Thoracic aorta (tissue), 2 donors: Measurements from ENCODE around the gene IFI16. TPM values are rescaled to one million over a fixed set of nuclear protein-coding genes. Genes with fewer than 3 reads are reported as not detected.

Experiments used
- ATAC-seq: fragments of 150-250 bp; one replicate; pipeline ENCODE4 v1.8.0; 2017; ENCODE audit warnings: low read depth; ENCODE audit not compliant: insufficient number of reproducible peaks, low FRiP score
- DNase-seq: peaks from one replicate; pipeline ENCODE4 v3.0.0-alpha.2; 2020; ENCODE audit warnings: low spot score
- H3K27ac ChIP-seq, 2 donors: fragments of 200-600 bp; sonication (generic); 1 replicate in 1 of 2; 2 replicates in 1 of 2; pipeline ENCODE4 v1.5.1; 2016; ENCODE audit warnings: mild to moderate bottlenecking in 2 of 2, moderate library complexity in 2 of 2
- H3K27me3 ChIP-seq: fragments of 200-600 bp; sonication (generic); replicated peaks from 2 replicates; pipeline ENCODE4 v1.6.0; 2016; ENCODE audit warnings: mild to moderate bottlenecking; ENCODE audit not compliant: insufficient read depth
- H3K36me3 ChIP-seq: fragments of 200-600 bp; sonication (generic); one replicate; pipeline ENCODE4 v1.5.1; 2016
- H3K4me1 ChIP-seq, 2 donors: fragments of 200-600 bp; sonication (generic); 1 replicate in 1 of 2; 2 replicates in 1 of 2; pipeline versions ENCODE4 v1.5.1 to v1.6.0; 2016; ENCODE audit warnings: low read depth in 2 of 2, mild to moderate bottlenecking in 1 of 2; ENCODE audit not compliant: control insufficient read depth in 1 of 2
- H3K4me3 ChIP-seq: fragments of 200-600 bp; sonication (generic); 2 replicates; pipeline ENCODE4 v1.5.1; 2016; ENCODE audit warnings: mild to moderate bottlenecking
- H3K9me3 ChIP-seq: fragments of 200-600 bp; sonication (generic); 2 replicates; pipeline ENCODE4 v1.5.1; 2016
- total RNA-seq, 2 donors: library from RNA; depleted of rRNA; stranded (reverse); fragments of >200 nt; gene quantifications; one replicate each; pipeline versions ENCODE4 v1.1.0 to v1.2.3, GENCODE V29; 2016
- TF ChIP-seq, protein P1 (sequence below): fragments of 200-600 bp; sonication (generic); IDR thresholded peaks from one replicate; pipeline ENCODE4 v1.5.1; 2019; ENCODE audit warnings: antibody characterized with exemption

Gene IFI16
- total RNA-seq, 2 donors from 2014 or later = 65.4 to 182 TPM

DNA sequence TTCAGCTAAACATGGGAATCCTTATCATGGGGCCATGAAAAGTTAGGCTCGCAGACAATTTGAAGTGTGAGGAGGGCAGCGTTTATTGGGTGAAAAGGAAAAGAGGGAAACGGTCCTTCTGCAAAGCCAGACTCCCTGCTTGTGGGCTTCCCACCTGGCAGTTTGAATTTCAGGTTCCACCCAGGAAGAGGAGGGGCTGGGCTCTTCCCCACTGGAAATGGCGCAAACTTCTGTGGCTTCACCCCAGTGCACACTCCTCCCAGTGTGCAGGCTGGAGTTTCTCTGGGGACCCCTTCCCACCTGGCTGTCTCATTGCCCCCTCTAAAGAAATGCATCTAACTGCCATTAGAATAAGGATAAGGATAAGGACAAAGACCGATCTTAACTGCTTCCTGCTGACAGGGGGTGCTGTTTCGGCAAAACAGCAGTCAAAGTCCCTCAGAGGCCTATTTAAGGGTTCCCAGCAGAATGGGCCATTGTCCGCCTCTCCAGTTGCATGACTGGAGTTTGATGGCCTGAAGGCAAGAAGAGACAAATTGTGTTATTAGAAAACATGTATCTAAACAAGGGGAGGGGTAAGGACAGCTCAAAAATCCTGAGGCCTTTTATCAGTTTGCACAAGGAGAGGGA, 46.5 kb downstream of the IFI16 start:
- Histone ChIP-seq H3K36me3 (peaks cover 7% of the 10 kb centered on the region), H3K4me3 (no peak overlapping the region), H3K27me3 (no peaks in the 10 kb centered on the region), H3K27ac (no peak overlapping the region), H3K9me3 (no peaks in the 10 kb centered on the region), H3K4me1 (no peaks in the 10 kb centered on the region)
- DNase-seq (no peak), ATAC-seq (no peak)
- TF ChIP-seq, protein P1, sequence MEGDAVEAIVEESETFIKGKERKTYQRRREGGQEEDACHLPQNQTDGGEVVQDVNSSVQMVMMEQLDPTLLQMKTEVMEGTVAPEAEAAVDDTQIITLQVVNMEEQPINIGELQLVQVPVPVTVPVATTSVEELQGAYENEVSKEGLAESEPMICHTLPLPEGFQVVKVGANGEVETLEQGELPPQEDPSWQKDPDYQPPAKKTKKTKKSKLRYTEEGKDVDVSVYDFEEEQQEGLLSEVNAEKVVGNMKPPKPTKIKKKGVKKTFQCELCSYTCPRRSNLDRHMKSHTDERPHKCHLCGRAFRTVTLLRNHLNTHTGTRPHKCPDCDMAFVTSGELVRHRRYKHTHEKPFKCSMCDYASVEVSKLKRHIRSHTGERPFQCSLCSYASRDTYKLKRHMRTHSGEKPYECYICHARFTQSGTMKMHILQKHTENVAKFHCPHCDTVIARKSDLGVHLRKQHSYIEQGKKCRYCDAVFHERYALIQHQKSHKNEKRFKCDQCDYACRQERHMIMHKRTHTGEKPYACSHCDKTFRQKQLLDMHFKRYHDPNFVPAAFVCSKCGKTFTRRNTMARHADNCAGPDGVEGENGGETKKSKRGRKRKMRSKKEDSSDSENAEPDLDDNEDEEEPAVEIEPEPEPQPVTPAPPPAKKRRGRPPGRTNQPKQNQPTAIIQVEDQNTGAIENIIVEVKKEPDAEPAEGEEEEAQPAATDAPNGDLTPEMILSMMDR = no peak

DNA sequence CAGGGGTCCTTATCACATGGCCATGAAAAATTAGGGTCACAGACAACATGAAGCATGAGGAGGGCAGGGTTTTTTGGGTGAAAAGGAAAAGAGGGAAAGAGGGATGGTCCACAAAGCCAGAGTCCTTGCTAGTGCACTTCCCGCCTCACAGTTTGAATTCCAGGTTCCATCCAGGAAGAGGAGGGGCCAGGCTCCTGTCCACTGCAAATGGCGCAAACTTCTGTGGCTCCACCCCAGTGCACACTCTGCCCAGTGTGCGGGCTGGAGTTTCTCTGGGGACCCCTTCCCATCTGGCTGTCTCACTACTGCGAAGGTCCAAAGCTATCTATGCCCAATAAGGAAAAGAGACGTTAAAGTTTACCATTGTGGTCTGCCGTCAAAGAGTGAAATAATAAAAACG, 49.0 kb downstream of the IFI16 start:
- no peak overlapping the region for H3K4me3 ChIP-seq
- H3K4me1 ChIP-seq = no peaks in the 10 kb centered on the region
- H3K27ac ChIP-seq = no peak overlapping the region
- no peaks in the 10 kb centered on the region for H3K36me3 ChIP-seq
- ATAC-seq = no peak
- H3K9me3 ChIP-seq = no peaks in the 10 kb centered on the region
- TF ChIP-seq, protein P1 = no peak
- H3K27me3 ChIP-seq = no peaks in the 10 kb centered on the region
- no peak for DNase-seq

DNA sequence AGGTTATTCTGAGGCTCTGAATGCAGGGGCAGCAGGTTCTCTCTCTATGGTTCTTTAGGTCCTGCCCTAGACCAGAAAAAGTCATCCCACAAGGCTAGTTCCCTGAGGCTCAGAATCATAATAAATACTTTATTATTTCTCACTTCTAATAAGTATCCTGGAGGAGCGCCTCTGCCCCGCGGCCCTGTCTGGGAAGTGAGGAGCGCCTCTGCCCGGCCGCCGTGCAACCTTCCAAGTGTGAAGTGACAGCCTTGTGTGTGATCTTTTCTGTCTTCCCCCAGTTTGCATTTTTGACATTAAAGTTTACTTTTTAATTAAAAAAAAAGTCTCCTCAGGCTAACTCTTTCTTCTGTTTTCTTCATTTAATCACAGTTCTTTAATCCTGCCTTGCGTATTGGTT, 55.4 kb downstream of the IFI16 start:
- Histone ChIP-seq H3K9me3 (no peaks in the 10 kb centered on the region), H3K4me1 (no peaks in the 10 kb centered on the region)
- ATAC-seq = no peak

DNA sequence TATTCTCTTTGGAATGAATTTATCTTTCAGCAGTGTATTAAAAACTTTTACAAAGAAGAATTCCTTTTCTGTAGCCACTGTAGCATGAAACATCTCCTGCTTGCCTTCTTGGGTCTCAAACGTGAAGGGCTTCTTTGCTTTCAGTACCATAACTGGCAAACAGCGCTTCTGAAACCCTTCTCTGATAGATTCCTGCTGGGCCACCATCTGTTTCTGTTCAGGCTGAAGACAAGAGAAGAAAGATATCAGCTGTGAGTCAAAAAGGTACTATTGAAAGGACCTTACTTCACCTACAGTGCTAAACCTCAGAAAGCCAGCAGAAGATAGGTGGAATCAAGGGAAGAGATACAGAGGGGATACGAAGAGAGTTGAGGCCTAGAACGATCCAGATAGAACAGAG, 56.4 kb downstream of the IFI16 start:
- Histone ChIP-seq H3K9me3 (no peaks in the 10 kb centered on the region), H3K36me3 (no peaks in the 10 kb centered on the region), H3K4me3 (no peak overlapping the region), H3K27ac (no peak overlapping the region), H3K27me3 (no peaks in the 10 kb centered on the region), H3K4me1 (no peaks in the 10 kb centered on the region)
- TF ChIP-seq, protein P1 = no peak
- ATAC-seq (no peak), DNase-seq (no peak)

More for the DNA sequence above, 55.4 kb downstream of the IFI16 start:
- TF ChIP-seq, protein P1 = no peak
- H3K4me3 ChIP-seq = no peak overlapping the region
- DNase-seq = no peak
- no peak overlapping the region for H3K27ac ChIP-seq
- H3K27me3 ChIP-seq = no peaks in the 10 kb centered on the region
- H3K36me3 ChIP-seq = no peaks in the 10 kb centered on the region

DNA sequence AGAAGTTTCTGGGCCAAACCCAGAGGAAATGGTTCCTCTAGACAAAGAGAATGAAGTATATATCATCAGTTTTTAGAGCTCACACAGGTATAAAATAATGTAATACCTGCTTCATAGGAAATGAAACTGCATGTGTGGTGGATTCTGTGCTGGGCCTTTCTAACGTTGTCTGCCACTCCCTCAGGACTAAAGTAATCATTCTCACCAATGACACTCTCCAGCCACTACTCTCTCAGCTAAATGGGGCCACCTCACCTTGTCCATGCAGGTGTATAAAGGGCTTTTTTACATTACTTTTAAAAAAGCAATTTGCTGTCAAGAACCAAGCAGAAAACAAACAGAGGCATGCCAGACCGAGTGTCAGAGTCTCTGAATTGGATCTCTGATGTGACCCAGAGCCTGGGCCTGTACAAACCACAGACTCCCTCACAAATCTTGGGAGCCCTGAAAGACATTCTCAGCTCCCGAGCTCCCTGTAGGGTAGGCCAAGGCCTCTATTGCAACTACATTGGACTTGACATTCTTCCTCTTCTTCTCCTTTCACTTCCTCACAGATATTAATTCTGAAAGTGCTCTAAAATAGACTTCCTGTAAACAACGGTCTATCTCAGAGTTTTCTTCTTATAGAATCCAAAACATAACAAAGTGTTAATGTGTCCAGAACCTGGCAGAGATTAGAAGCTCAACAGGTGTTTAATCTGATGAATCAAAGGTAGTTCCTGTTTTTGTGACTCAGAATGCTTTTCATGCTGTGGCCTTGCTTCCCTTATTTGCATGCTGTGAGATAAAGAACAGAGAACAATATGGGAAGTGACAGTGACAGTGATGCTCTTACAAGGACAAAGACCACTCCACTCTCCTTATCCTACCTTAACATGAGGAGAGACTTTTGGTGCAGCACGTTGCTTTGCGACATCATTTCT, 58.3 kb downstream of the IFI16 start:
- no peak overlapping the region for H3K27ac ChIP-seq
- no peaks in the 10 kb centered on the region for H3K27me3 ChIP-seq
- DNase-seq (no peak), ATAC-seq (no peak)
- H3K9me3 ChIP-seq = no peaks in the 10 kb centered on the region
- TF ChIP-seq, protein P1 = no peak
- no peaks in the 10 kb centered on the region for H3K36me3 ChIP-seq
- no peak overlapping the region for H3K4me3 ChIP-seq
- H3K4me1 ChIP-seq = no peaks in the 10 kb centered on the region
